HepG2 (cell line): ENCODE results near the gene AARS1. TPM values are rescaled to one million over a fixed set of nuclear protein-coding genes. Genes with fewer than 3 reads are reported as not detected.

Experiments
- ARID2 ChIP-seq: sonication (generic); formaldehyde crosslinking; IDR thresholded peaks from 2 replicates; pipeline ENCODE4 v1.8.1; 2022; ENCODE audit warnings: mild to moderate bottlenecking, missing genetic modification reagents, borderline replicate concordance
- BRD4 ChIP-seq: sonication (generic); formaldehyde crosslinking; IDR thresholded peaks from 2 replicates; pipeline ENCODE4 v1.4.0; 2020; ENCODE audit warnings: missing genetic modification reagents
- CBX1 ChIP-seq: IDR thresholded peaks from one replicate; pipeline ENCODE4 v1.6.1; 2016; ENCODE audit warnings: antibody characterized with exemption, low read depth
- EHMT2 ChIP-seq: fragments of 200-600 bp; sonication (generic); IDR thresholded peaks from 2 replicates; pipeline ENCODE4 v1.7.0; 2017; ENCODE audit warnings: antibody characterized with exemption, low read depth, low read length, borderline replicate concordance
- GABPA ChIP-seq, 2 experiments: IDR thresholded peaks; 2 replicates each; pipeline ENCODE4 v1.6.1; 2011 to 2016; ENCODE audit warnings: low read depth in 2 of 2, low read length in 1 of 2, missing biosample characterization in 1 of 2, missing genetic modification characterization in 1 of 2
- HDAC6 ChIP-seq: fragments of 200-600 bp; sonication (generic); IDR thresholded peaks from 2 replicates; pipeline ENCODE4 v1.7.0; 2017; ENCODE audit warnings: mild to moderate bottlenecking, antibody characterized with exemption, low read length, low read depth
- HOXA3 ChIP-seq: sonication (generic); formaldehyde crosslinking; IDR thresholded peaks from 2 replicates; pipeline ENCODE4 v1.5.0; 2020; ENCODE audit warnings: missing genetic modification reagents
- IRF1 ChIP-seq: sonication (generic); formaldehyde crosslinking; IDR thresholded peaks from 2 replicates; pipeline ENCODE4 v1.4.0; 2020; ENCODE audit warnings: low read depth, mild to moderate bottlenecking, missing genetic modification reagents
- KDM5B ChIP-seq: sonication (generic); formaldehyde crosslinking; IDR thresholded peaks from 2 replicates; pipeline ENCODE4 v1.4.0; 2020; ENCODE audit warnings: missing genetic modification reagents, mild to moderate bottlenecking, borderline replicate concordance
- KLF15 ChIP-seq: sonication (generic); formaldehyde crosslinking; IDR thresholded peaks from 2 replicates; pipeline ENCODE4 v1.8.1; 2023; ENCODE audit warnings: borderline replicate concordance, mild to moderate bottlenecking, inconsistent platforms, missing genetic modification reagents, mixed read lengths
- LBX2 ChIP-seq: sonication (generic); formaldehyde crosslinking; IDR thresholded peaks from 2 replicates; pipeline ENCODE4 v1.5.0; 2020; ENCODE audit warnings: missing genetic modification reagents, mild to moderate bottlenecking, borderline replicate concordance
- MTA3 ChIP-seq: sonication (generic); formaldehyde crosslinking; IDR thresholded peaks from 2 replicates; pipeline ENCODE4 v1.4.0; 2020; ENCODE audit warnings: missing genetic modification reagents
- MXD1 ChIP-seq: sonication (generic); formaldehyde crosslinking; IDR thresholded peaks from 2 replicates; pipeline ENCODE4 v1.4.0; 2020; ENCODE audit warnings: mild to moderate bottlenecking, missing genetic modification reagents
- NFE2 ChIP-seq: sonication (generic); formaldehyde crosslinking; IDR thresholded peaks from 2 replicates; pipeline ENCODE4 v1.4.0; 2020; ENCODE audit warnings: missing genetic modification reagents
- NFYB ChIP-seq: sonication (generic); formaldehyde crosslinking; IDR thresholded peaks from 2 replicates; pipeline ENCODE4 v1.4.0; 2020; ENCODE audit warnings: missing genetic modification reagents
- PLRG1 ChIP-seq: fragments of 450-650 bp; conservative IDR thresholded peaks from 2 replicates; pipeline ENCODE4 v1.6.1; 2016
- POLR2AphosphoS2 ChIP-seq: IDR thresholded peaks from 2 replicates; pipeline ENCODE4 v1.6.1; 2011; ENCODE audit warnings: low read depth, low read length, improper control_type of control experiment
- RNF219 ChIP-seq: sonication (generic); formaldehyde crosslinking; IDR thresholded peaks from 2 replicates; pipeline ENCODE4 v1.5.0; 2020; ENCODE audit warnings: mild to moderate bottlenecking, missing genetic modification reagents
- SIN3B ChIP-seq: fragments of 150-350 bp; IDR thresholded peaks from 2 replicates; pipeline ENCODE4 v1.6.1; 2014; ENCODE audit warnings: low read length
- ZBTB37 ChIP-seq: sonication (generic); formaldehyde crosslinking; IDR thresholded peaks from 2 replicates; pipeline ENCODE4 v1.4.0; 2020; ENCODE audit warnings: mild to moderate bottlenecking, missing genetic modification reagents
- ZFP90 ChIP-seq: sonication (generic); formaldehyde crosslinking; IDR thresholded peaks from 2 replicates; pipeline ENCODE4 v1.8.0; 2022; ENCODE audit warnings: missing genetic modification reagents, mild to moderate bottlenecking, inconsistent platforms, borderline replicate concordance
- ZNF326 ChIP-seq: sonication (generic); formaldehyde crosslinking; IDR thresholded peaks from 2 replicates; pipeline ENCODE4 v1.4.0; 2020; ENCODE audit warnings: missing genetic modification reagents, borderline replicate concordance
- polyA plus RNA-seq, 8 experiments: library from polyadenylated mRNA; depleted of rRNA in 3 of 8; stranded (reverse) in 7 of 8; unstranded in 1 of 8; fragments of >200 nt; fragmentation: Illumina TruSeq in 4 of 8; extraction: Trizol in 4 of 8; gene quantifications; 2 replicates each; pipeline versions ENCODE4 v1.2.1 to v1.2.3, GENCODE V29; 2011 to 2016; ENCODE audit warnings: low read depth in 4 of 8, missing spikeins in 1 of 8, mixed read lengths in 1 of 8; ENCODE audit not compliant: insufficient read depth in 1 of 8
- total RNA-seq, 5 experiments: library from RNA; depleted of rRNA; stranded (reverse); fragments of >200 nt; fragmentation: Illumina TruSeq; extraction: Trizol; gene quantifications; 2 replicates each; pipeline ENCODE4 v1.2.3, GENCODE V29; 2016; ENCODE audit warnings: low read depth in 1 of 5

Gene AARS1
- total and polyA plus RNA-seq, 2 of the 13 experiments (the other 11 are each of a cell fraction or from before 2014, with no cell fraction given): 107 to 132 TPM

- TF ChIP-seq LBX2 (CRISPR knock-in tag): peak; percentile 92; the same call in 1 of the 2 replicates
- no peak for TF ChIP-seq POLR2AphosphoS2
- peak; percentile 72; the same call in 1 of the 2 replicates for TF ChIP-seq ZBTB37 (CRISPR knock-in tag)
- peak; percentile 80; the same call in 1 of the 2 replicates for TF ChIP-seq ARID2 (CRISPR knock-in tag)
- no peak; the same call in 1 of the 2 replicates for TF ChIP-seq IRF1
- TF ChIP-seq SIN3B: peak; percentile 75; the same call in 1 of the 2 replicates
- TF ChIP-seq MTA3: no peak
- peak; percentile 66; the same call in 1 of the 2 replicates for TF ChIP-seq KLF15 (CRISPR knock-in tag)
- no peak; the same call in 1 of the 2 replicates for TF ChIP-seq EHMT2
- TF ChIP-seq ZNF326 (CRISPR knock-in tag): no peak
- TF ChIP-seq ZFP90 (CRISPR knock-in tag): no peak
- peak; percentile 72 for TF ChIP-seq GABPA (IDR thresholded peaks at IDR 0.05; ENCODE audit: low read depth, low read length)
- TF ChIP-seq GABPA (CRISPR knock-in tag; IDR thresholded peaks at IDR 0.05; ENCODE audit: low read depth): peak; percentile 94
- peak; percentile 63 for TF ChIP-seq BRD4 (CRISPR knock-in tag)
- TF ChIP-seq KDM5B (CRISPR knock-in tag): peak; percentile 99
- TF ChIP-seq MXD1: peak; percentile 95
- TF ChIP-seq NFE2: no peak
- no peak; the same call in 1 of the 2 replicates for TF ChIP-seq RNF219
- no peak for TF ChIP-seq PLRG1
- TF ChIP-seq HDAC6: no peak
- TF ChIP-seq CBX1: peak; percentile 89
- peak; percentile 96 for TF ChIP-seq HOXA3 (CRISPR knock-in tag)
- peak; percentile 30; the same call in 1 of the 2 replicates for TF ChIP-seq NFYB (CRISPR knock-in tag)
Observed at GRCh38 chr16:70298988-70299938, 10.0 kb upstream of the AARS1 start, which contains the start of gene DDX19B (continued).
